RWPE1 (cell line): Measurements from ENCODE around the gene HAO2.
A peak's percentile ranks its signal among the peaks of the same experiment; 100 is the strongest.

Source experiments
- CTCF ChIA-PET: fragments of 350-600 bp; sonication (Branson Sonifier 250); formaldehyde crosslinking; extraction: SDS; loops from one replicate; lab custom pipeline; 2021; lab: Yijun Ruan, JAX
- POLR2A ChIA-PET: fragments of 400-600 bp; formaldehyde crosslinking; extraction: SDS; loops from one replicate; lab custom pipeline; 2020; ENCODE audit warnings: antibody characterized with exemption; ENCODE audit not compliant: low non-redundant PET; lab: Yijun Ruan, JAX
- DNase-seq: peaks from one replicate; pipeline ENCODE4 v3.0.0; 2012; ENCODE audit warnings: low spot score
- H3K27ac ChIP-seq: fragments of 450-650 bp; 2 replicates; pipeline ENCODE4 v1.5.1; 2017
- CTCF ChIP-seq: fragments of 450-650 bp; conservative IDR thresholded peaks from 2 replicates; pipeline ENCODE4 v1.5.1; 2017; ENCODE audit warnings: low read depth, mild to moderate bottlenecking

Gene HAO2

DNA sequence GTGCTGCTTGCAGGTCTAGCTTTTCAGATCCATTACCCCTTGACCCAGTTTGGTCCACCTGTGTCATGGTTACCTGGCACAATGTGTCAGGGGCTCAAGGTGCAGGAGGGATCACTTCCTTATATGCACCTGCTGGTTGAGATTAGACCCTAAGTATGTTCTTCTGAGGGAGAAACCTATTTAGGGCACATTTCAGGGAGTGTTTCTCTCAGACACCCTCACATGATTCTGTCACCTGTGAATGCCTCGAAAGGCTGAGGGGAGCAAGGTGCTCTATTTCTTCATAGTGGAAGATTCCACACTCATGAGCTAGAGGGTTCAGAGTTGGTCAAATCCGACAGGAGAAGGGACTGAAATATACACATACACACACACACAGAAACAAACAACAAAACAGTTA lies 61.9 kb downstream of the HAO2 start:
- no peak for TF ChIP-seq CTCF
- no peak overlapping the region for H3K27ac ChIP-seq
- ChIA-PET POLR2A (no interaction called here), CTCF (interaction anchor here (0.6 kb wide), 1 partner anchor 16 kb away, joined by 3 read pairs; no protein-coding TSS in a partner anchor)
- DNase-seq = no peak

- no peak for TF ChIP-seq CTCF
- CTCF ChIA-PET = no interaction called here
- POLR2A ChIA-PET = no interaction called here
- no peak for DNase-seq
- H3K27ac ChIP-seq = no peak overlapping the region
Measured at GRCh38 chr1:119431836-119432235, 63.3 kb downstream of the HAO2 start.

- POLR2A ChIA-PET = no interaction called here
- no peak for TF ChIP-seq CTCF
- H3K27ac ChIP-seq = no peak overlapping the region
- DNase-seq = peak; percentile 50
- CTCF ChIA-PET = interaction anchor here (0.7 kb wide), 1 partner anchor 664 kb away, joined by 3 read pairs; no protein-coding TSS in a partner anchor
Measured at GRCh38 chr1:119435052-119435451, 66.5 kb downstream of the HAO2 start.

GRCh38 chr1:119438761-119439160 lies 70.2 kb downstream of the HAO2 start:
- ChIA-PET CTCF (interaction anchor here (0.6 kb wide), 1 partner anchor 492 kb away, joined by 4 read pairs; no protein-coding TSS in a partner anchor), POLR2A (no interaction called here)
- TF ChIP-seq CTCF = no peak
- no peak overlapping the region for H3K27ac ChIP-seq
- no peak for DNase-seq

DNA sequence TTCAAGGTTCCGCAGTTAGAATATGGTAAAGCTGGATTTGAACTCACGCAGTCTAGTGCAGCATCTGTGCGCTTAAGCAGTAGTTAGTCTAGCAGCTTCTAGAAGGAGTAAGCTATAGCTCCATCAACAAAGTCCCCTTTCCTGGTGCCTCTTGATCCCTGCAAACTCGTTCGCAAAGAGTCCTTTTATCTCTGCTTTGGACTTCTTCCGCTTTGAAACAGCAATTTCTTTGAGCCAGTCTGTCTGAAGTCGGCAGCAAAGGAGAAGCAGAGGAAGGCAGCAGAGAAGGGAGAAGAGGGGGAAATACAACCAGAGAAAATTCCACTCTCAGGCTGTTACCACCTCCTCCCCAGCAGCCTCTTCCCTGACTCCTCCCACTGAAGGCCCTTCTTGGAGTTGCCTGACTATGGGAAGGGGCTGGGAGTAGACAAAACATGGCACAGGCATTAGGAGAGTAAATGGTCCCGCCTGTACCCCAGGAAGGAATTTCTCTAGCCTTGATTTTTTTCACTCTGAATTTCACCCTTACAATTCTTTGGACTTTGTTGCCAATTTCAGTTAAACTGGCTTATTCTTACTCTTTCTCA lies 72.2 kb downstream of the HAO2 start:
- no peak for TF ChIP-seq CTCF
- ChIA-PET CTCF (no interaction called here), POLR2A (no interaction called here)
- H3K27ac ChIP-seq = no peak overlapping the region
- no peak for DNase-seq

DNA sequence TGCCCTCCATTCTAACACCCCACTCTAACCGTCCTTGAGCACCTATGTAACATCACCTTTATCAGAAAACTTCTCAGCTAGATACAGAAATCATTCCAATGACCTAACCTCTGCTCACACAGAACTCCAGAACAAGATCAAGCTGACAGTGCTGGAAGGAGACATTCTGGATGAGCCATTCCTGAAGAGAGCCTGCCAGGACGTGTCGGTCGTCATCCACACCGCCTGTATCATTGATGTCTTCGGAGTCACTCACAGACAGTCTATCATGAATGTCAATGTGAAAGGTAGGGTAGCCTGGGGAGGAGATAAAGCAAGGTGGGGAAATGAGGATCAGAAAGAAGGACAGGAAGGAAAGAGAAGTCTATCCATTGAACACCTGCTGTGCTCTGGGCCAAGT lies 74.2 kb downstream of the HAO2 start:
- TF ChIP-seq CTCF = no peak
- ChIA-PET CTCF (no interaction called here), POLR2A (no interaction called here)
- DNase-seq = no peak
- no peak overlapping the region for H3K27ac ChIP-seq
